HEK293 (cell line): ENCODE data around the gene ARHGAP27.
A peak's percentile ranks its signal among the peaks of the same experiment; 100 is the strongest.

Experiments used
- CTCF ChIA-PET: fragments of 350-600 bp; formaldehyde crosslinking; extraction: SDS; loops from one replicate; lab custom pipeline; 2021; ENCODE audit warnings: antibody characterized with exemption; lab: Yijun Ruan, JAX
- POLR2A ChIA-PET: fragments of 300-600 bp; formaldehyde crosslinking; extraction: SDS; loops from one replicate; lab custom pipeline; 2020; ENCODE audit warnings: antibody characterized with exemption, inconsistent platforms; lab: Yijun Ruan, JAX
- H3K27ac ChIP-seq: fragments of 200-500 bp; sonication (Bioruptor generic); 2 replicates; pipeline ENCODE4 v1.5.1; 2014; ENCODE audit warnings: low read depth, low read length, control low read depth, inconsistent platforms; ENCODE audit errors: extremely low read depth
- H3K36me3 ChIP-seq, 2 experiments: fragments of 200-500 bp in 1 of 2; sonication (Bioruptor generic) in 1 of 2; 1 replicate in 1 of 2; 2 replicates in 1 of 2; pipeline ENCODE4 v1.5.1; 2014 to 2017; ENCODE audit warnings: inconsistent platforms in 2 of 2, low read length in 2 of 2; ENCODE audit not compliant: control insufficient read depth in 2 of 2, insufficient read depth in 1 of 2
- H3K4me1 ChIP-seq: fragments of 200-500 bp; sonication (Bioruptor generic); 2 replicates; pipeline ENCODE4 v1.5.1; 2014; ENCODE audit warnings: mild to moderate bottlenecking, low read length, inconsistent platforms; ENCODE audit not compliant: control insufficient read depth, insufficient read depth
- H3K4me3 ChIP-seq: 2 replicates; pipeline ENCODE4 v1.5.1; 2011; ENCODE audit warnings: low read depth, mild to moderate bottlenecking, control low read depth, low read length, moderate library complexity
- H3K9me3 ChIP-seq: fragments of 200-500 bp; sonication (Bioruptor generic); 2 replicates; pipeline ENCODE4 v1.5.1; 2014; ENCODE audit warnings: low read depth, low read length, inconsistent platforms; ENCODE audit not compliant: control insufficient read depth, insufficient read depth
- AEBP2 ChIP-seq: fragments of 450-650 bp; formaldehyde crosslinking; IDR thresholded peaks from 2 replicates; pipeline ENCODE4 v1.5.1; 2016; ENCODE audit warnings: missing biosample characterization, missing genetic modification characterization, borderline replicate concordance
- GLIS2 ChIP-seq: fragments of 450-650 bp; formaldehyde crosslinking; IDR thresholded peaks from 2 replicates; pipeline ENCODE4 v1.5.1; 2016; ENCODE audit warnings: missing biosample characterization, missing genetic modification characterization
- IKZF3 ChIP-seq: fragments of 450-650 bp; IDR thresholded peaks from 2 replicates; pipeline ENCODE4 v1.5.0; 2018; ENCODE audit warnings: missing biosample characterization, mild to moderate bottlenecking, missing genetic modification characterization, moderate library complexity
- KLF8 ChIP-seq: fragments of 450-650 bp; formaldehyde crosslinking; IDR thresholded peaks from 2 replicates; pipeline ENCODE4 v1.5.1; 2016; ENCODE audit warnings: missing biosample characterization, missing genetic modification characterization
- MEIS1 ChIP-seq: sonication (generic); formaldehyde crosslinking; IDR thresholded peaks from 2 replicates; pipeline ENCODE4 v1.8.1; 2022; ENCODE audit warnings: missing genetic modification reagents, mild to moderate bottlenecking, borderline replicate concordance
- PATZ1 ChIP-seq: fragments of 450-650 bp; formaldehyde crosslinking; IDR thresholded peaks from 2 replicates; pipeline ENCODE4 v1.5.1; 2016; ENCODE audit warnings: missing biosample characterization, missing genetic modification characterization
- TRIM28 ChIP-seq: IDR thresholded peaks from 2 replicates; pipeline ENCODE4 v1.6.1; 2011; ENCODE audit warnings: low read length, control low read depth, borderline replicate concordance
- ZBTB17 ChIP-seq: fragments of 450-650 bp; formaldehyde crosslinking; IDR thresholded peaks from 2 replicates; pipeline ENCODE4 v1.5.1; 2016; ENCODE audit warnings: missing biosample characterization, missing genetic modification characterization
- ZBTB20 ChIP-seq: fragments of 450-650 bp; formaldehyde crosslinking; IDR thresholded peaks from 2 replicates; pipeline ENCODE4 v1.5.1; 2016; ENCODE audit warnings: missing biosample characterization, missing genetic modification characterization
- ZBTB26 ChIP-seq: fragments of 450-650 bp; formaldehyde crosslinking; optimal IDR thresholded peaks from 2 replicates; pipeline ENCODE3; 2016; ENCODE audit warnings: missing biosample characterization, mild to moderate bottlenecking, missing genetic modification characterization
- ZBTB44 ChIP-seq: fragments of 450-650 bp; IDR thresholded peaks from 2 replicates; pipeline ENCODE4 v1.5.1; 2018; ENCODE audit warnings: missing biosample characterization, mild to moderate bottlenecking, missing genetic modification characterization
- ZBTB8A ChIP-seq: fragments of 450-650 bp; formaldehyde crosslinking; IDR thresholded peaks from 2 replicates; pipeline ENCODE4 v1.5.1; 2016; ENCODE audit warnings: missing biosample characterization, missing genetic modification characterization
- ZFHX2 ChIP-seq: fragments of 450-650 bp; formaldehyde crosslinking; conservative IDR thresholded peaks from 2 replicates; pipeline ENCODE4 v1.5.1; 2016; ENCODE audit warnings: missing biosample characterization, missing genetic modification characterization
- ZFP69B ChIP-seq: fragments of 450-650 bp; formaldehyde crosslinking; IDR thresholded peaks from 2 replicates; pipeline ENCODE4 v1.5.1; 2016; ENCODE audit warnings: missing biosample characterization, missing genetic modification characterization
- ZNF10 ChIP-seq: fragments of 450-650 bp; formaldehyde crosslinking; IDR thresholded peaks from 2 replicates; pipeline ENCODE4 v1.5.1; 2017; ENCODE audit warnings: missing biosample characterization, missing genetic modification characterization
- ZNF239 ChIP-seq: fragments of 450-650 bp; formaldehyde crosslinking; IDR thresholded peaks from 2 replicates; pipeline ENCODE4 v1.5.1; 2016; ENCODE audit warnings: missing biosample characterization, missing genetic modification characterization
- ZNF362 ChIP-seq: fragments of 450-650 bp; formaldehyde crosslinking; IDR thresholded peaks from 2 replicates; pipeline ENCODE4 v1.5.1; 2016; ENCODE audit warnings: missing biosample characterization, missing genetic modification characterization
- ZNF513 ChIP-seq: fragments of 450-650 bp; IDR thresholded peaks from 2 replicates; pipeline ENCODE4 v1.5.1; 2018; ENCODE audit warnings: missing biosample characterization, missing genetic modification characterization
- ZNF530 ChIP-seq: fragments of 450-650 bp; formaldehyde crosslinking; IDR thresholded peaks from 2 replicates; pipeline ENCODE4 v1.5.1; 2016; ENCODE audit warnings: low read depth, missing biosample characterization, missing genetic modification characterization
- ZNF560 ChIP-seq: fragments of 450-650 bp; formaldehyde crosslinking; IDR thresholded peaks from 2 replicates; pipeline ENCODE4 v1.5.1; 2017; ENCODE audit warnings: missing biosample characterization, missing genetic modification characterization, borderline replicate concordance
- ZNF561 ChIP-seq: fragments of 450-650 bp; IDR thresholded peaks from 2 replicates; pipeline ENCODE4 v1.5.1; 2018; ENCODE audit warnings: missing biosample characterization, missing genetic modification characterization, borderline replicate concordance
- ZNF626 ChIP-seq: fragments of 450-650 bp; sonication (Bioruptor Pico); formaldehyde crosslinking; IDR thresholded peaks from 2 replicates; pipeline ENCODE4 v1.5.1; 2018; ENCODE audit warnings: missing biosample characterization, missing genetic modification characterization, inconsistent platforms

Gene ARHGAP27

GRCh38 chr17:45371414-45372324, 61.0 kb downstream of the ARHGAP27 start:
- ChIA-PET POLR2A (interaction anchor here (0.6 to 2.6 kb wide), 14 partner anchors 9 to 223 kb away, joined by 3 to 32 read pairs (median 4); partner anchors contain the start of genes HEXIM1, HEXIM2 and MAP3K14), CTCF (interaction anchor here (0.6 to 6.4 kb wide), 17 partner anchors 9 to 412 kb away, joined by 3 to 27 read pairs (median 4); partner anchors contain the start of genes ACBD4, CRHR1 and MAP3K14)
- Histone ChIP-seq H3K4me1 (0 out of 2 replicates have a peak, but pooled peaks cover 7% of the 10 kb centered on the region), H3K27ac (peak overlapping the region; percentile 55), H3K36me3 (no peaks in the 10 kb centered on the region), H3K9me3 (no peaks in the 10 kb centered on the region), H3K4me3 (peak overlapping the region; percentile 21)
- TF ChIP-seq ZFP69B (tag by site-specific recombination): peak; percentile 50; the same call in 1 of the 2 replicates
- TF ChIP-seq ZNF513 (tag by site-specific recombination): no peak; the same call in 1 of the 2 replicates
- TF ChIP-seq ZBTB8A: peak; percentile 99
- TF ChIP-seq AEBP2 (tag by site-specific recombination): no peak
- TF ChIP-seq ZNF10: peak; percentile 88
- peak; percentile 89 for TF ChIP-seq ZBTB26 (tag by site-specific recombination)
- TF ChIP-seq ZNF626 (tag by site-specific recombination): no peak
- peak; percentile 87 for TF ChIP-seq PATZ1
- TF ChIP-seq ZBTB44 (tag by site-specific recombination): peak; percentile 70; the same call in 1 of the 2 replicates
- TF ChIP-seq IKZF3: peak; percentile 94
- no peak for TF ChIP-seq ZNF239 (tag by site-specific recombination)
- peak; percentile 82; the same call in 1 of the 2 replicates for TF ChIP-seq KLF8 (tag by site-specific recombination)
- 0 out of 2 replicates have a peak, but pooled peaks have one; percentile 46 for TF ChIP-seq TRIM28
- TF ChIP-seq ZNF560 (tag by site-specific recombination): no peak
- peak; percentile 96 for TF ChIP-seq ZFHX2
- peak; percentile 54; the same call in 1 of the 2 replicates for TF ChIP-seq MEIS1
- peak; percentile 91 for TF ChIP-seq ZNF362 (tag by site-specific recombination)
- peak; percentile 97 for TF ChIP-seq GLIS2 (tag by site-specific recombination)
- peak; percentile 65; the same call in 1 of the 2 replicates for TF ChIP-seq ZBTB20 (tag by site-specific recombination)
- TF ChIP-seq ZNF530 (tag by site-specific recombination): no peak
- TF ChIP-seq ZBTB17 (tag by site-specific recombination): peak; percentile 97
- TF ChIP-seq ZNF561: peak; percentile 89; the same call in 1 of the 2 replicates
